DOHH2 (cell line): ENCODE measurements around the gene OGG1.

Source experiments
- H3F3A ChIP-seq: fragments of 200-600 bp; sonication (generic), shearing (Covaris generic); 2 replicates; pipeline ENCODE4 v1.6.0; 2016; ENCODE audit warnings: antibody characterized with exemption, mild to moderate bottlenecking; ENCODE audit not compliant: control insufficient read depth, insufficient read depth
- H3K27ac ChIP-seq: fragments of 200-600 bp; sonication (generic); 2 replicates; pipeline ENCODE4 v1.5.1; 2014; ENCODE audit warnings: low read depth, mild to moderate bottlenecking, low read length, moderate library complexity
- H3K27me3 ChIP-seq: fragments of 200-600 bp; sonication (generic); 2 replicates; pipeline ENCODE4 v1.6.1; 2014; ENCODE audit warnings: mild to moderate bottlenecking, low read length, mixed read lengths; ENCODE audit not compliant: control insufficient read depth
- H3K36me3 ChIP-seq: fragments of 200-600 bp; sonication (generic); 2 replicates; pipeline ENCODE4 v1.6.1; 2014; ENCODE audit warnings: mild to moderate bottlenecking, low read length, moderate library complexity, mixed read lengths; ENCODE audit not compliant: control insufficient read depth
- H3K4me1 ChIP-seq: fragments of 200-600 bp; sonication (generic); 2 replicates; pipeline ENCODE4 v1.6.1; 2014; ENCODE audit warnings: mild to moderate bottlenecking, low read length, mixed read lengths; ENCODE audit not compliant: control insufficient read depth
- H3K4me2 ChIP-seq: fragments of 200-600 bp; sonication (generic); 2 replicates; pipeline ENCODE4 v1.6.0; 2014; ENCODE audit warnings: mild to moderate bottlenecking, low read length, moderate library complexity
- H3K4me3 ChIP-seq: fragments of 200-600 bp; sonication (generic); 2 replicates; pipeline ENCODE4 v1.5.1; 2014; ENCODE audit warnings: mild to moderate bottlenecking, low read length, mixed read lengths
- H3K79me2 ChIP-seq: fragments of 200-600 bp; sonication (generic); 2 replicates; pipeline ENCODE4 v1.6.1; 2014; ENCODE audit warnings: mild to moderate bottlenecking, low read length, mixed read lengths; ENCODE audit not compliant: control insufficient read depth
- H3K9me2 ChIP-seq: fragments of 200-600 bp; sonication (generic); replicated peaks from 2 replicates; pipeline ENCODE4 v1.6.1; 2014; ENCODE audit warnings: mild to moderate bottlenecking, low read length, mixed read lengths; ENCODE audit not compliant: control insufficient read depth
- H3K9me3 ChIP-seq: fragments of 200-600 bp; sonication (generic); 2 replicates; pipeline ENCODE4 v1.6.1; 2014; ENCODE audit warnings: antibody characterized with exemption, low read length, mixed read lengths; ENCODE audit not compliant: control insufficient read depth, insufficient read depth
- H4K20me1 ChIP-seq: fragments of 200-600 bp; sonication (generic); 2 replicates; pipeline ENCODE4 v1.6.0; 2014; ENCODE audit warnings: low read depth, mild to moderate bottlenecking, antibody characterized with exemption, low read length, moderate library complexity; ENCODE audit not compliant: control insufficient read depth, insufficient read depth
- CTCF ChIP-seq: fragments of 200-600 bp; sonication (generic); IDR thresholded peaks from one replicate; pipeline ENCODE4 v1.5.1; 2014; ENCODE audit warnings: antibody characterized with exemption, mild to moderate bottlenecking, low read depth, low read length; ENCODE audit not compliant: poor library complexity, severe bottlenecking
- EZH2phosphoT487 ChIP-seq: fragments of 200-600 bp; sonication (generic); IDR thresholded peaks from 2 replicates; pipeline ENCODE4 v1.6.1; 2017; ENCODE audit warnings: borderline replicate concordance, mild to moderate bottlenecking, antibody characterized with exemption, low read length, moderate library complexity, mixed read lengths

OGG1 gene

GRCh38 chr3:9791127-9791526 is 41.4 kb downstream of the OGG1 start:
- no peak for TF ChIP-seq CTCF
- TF ChIP-seq EZH2phosphoT487 = no peak
- no peaks in the 10 kb centered on the region for H3K9me3 ChIP-seq
- H3K36me3 ChIP-seq = peaks cover 77% of the 10 kb centered on the region
- peaks cover 38% of the 10 kb centered on the region for H3K4me1 ChIP-seq
- peak overlapping the region; percentile 98 for H3K4me3 ChIP-seq
- H4K20me1 ChIP-seq = peaks cover 15% of the 10 kb centered on the region
- H3K4me2 ChIP-seq = peak overlapping the region; percentile 82
- H3K27me3 ChIP-seq = no peaks in the 10 kb centered on the region
- peaks cover 55% of the 10 kb centered on the region for H3K79me2 ChIP-seq
- H3K9me2 ChIP-seq = no peaks in the 10 kb centered on the region
- H3K27ac ChIP-seq = no peak overlapping the region
- peaks cover 26% of the 10 kb centered on the region for H3F3A ChIP-seq

GRCh38 chr3:9791790-9792404 is 42.1 kb downstream of the OGG1 start:
- Histone ChIP-seq H3K9me2 (no peaks in the 10 kb centered on the region), H3K79me2 (peaks cover 63% of the 10 kb centered on the region)

GRCh38 chr3:9792405-9793160 is 42.8 kb downstream of the OGG1 start, which contains the start of the genes ARPC4 and TADA3:
ARPC4 (plus strand) TSS chr3:9793082; CDS start chr3:9793122, 40 bp downstream.
TADA3 (minus strand) TSS chr3:9792473; CDS start chr3:9791466, 1,007 bp downstream.
- peaks cover 40% of the 10 kb centered on the region for H3K4me1 ChIP-seq
- H3K4me2 ChIP-seq = peak within 1 kb of the TSS; percentile 82
- peaks cover 76% of the 10 kb centered on the region for H3K36me3 ChIP-seq
- H3K9me2 ChIP-seq = no peaks in the 10 kb centered on the region
- H3K79me2 ChIP-seq = peaks cover 69% of the 10 kb centered on the region
- H3K9me3 ChIP-seq = no peaks in the 10 kb centered on the region
- peak within 1 kb of the TSS; percentile 98 for H3K4me3 ChIP-seq
- TF ChIP-seq EZH2phosphoT487 (no peak), CTCF (no peak)
- no peaks in the 10 kb centered on the region for H3K27me3 ChIP-seq
- H4K20me1 ChIP-seq = peaks cover 23% of the 10 kb centered on the region
- peaks cover 26% of the 10 kb centered on the region for H3F3A ChIP-seq
- H3K27ac ChIP-seq = peak within 1 kb of the TSS; percentile 79

More at GRCh38 chr3:9791790-9792404, 42.1 kb downstream of the OGG1 start:
- Histone ChIP-seq H3K4me3 (peak overlapping the region; percentile 98), H3K36me3 (peaks cover 76% of the 10 kb centered on the region), H3K9me3 (no peaks in the 10 kb centered on the region), H3K27ac (peak overlapping the region; percentile 79), H3F3A (peaks cover 29% of the 10 kb centered on the region), H3K4me2 (peak overlapping the region; percentile 82), H3K4me1 (peaks cover 40% of the 10 kb centered on the region), H4K20me1 (peaks cover 16% of the 10 kb centered on the region), H3K27me3 (no peaks in the 10 kb centered on the region)
- TF ChIP-seq EZH2phosphoT487 (no peak), CTCF (no peak)
